Skin of body (tissue), 2 donors: ENCODE data around the gene MED25. TPM values are rescaled to one million over a fixed set of nuclear protein-coding genes. Genes with fewer than 3 reads are reported as not detected.
A peak's percentile ranks its signal among the peaks of the same experiment; 100 is the strongest.
"Not testable (repeated sequence)": the region's sequence is repeated elsewhere in the genome, so short reads cannot be mapped to it uniquely, and the experiment has no call there.

ENCODE experiments used
- DNase-seq: peaks from one replicate; lab custom pipeline; 2025; lab: John Stamatoyannopoulos, UW
- total RNA-seq: library from RNA; depleted of rRNA; stranded (reverse); fragments of >200 nt; gene quantifications from one replicate; pipeline ENCODE4 v1.2.3, GENCODE V29; 2014

MED25 gene
- total RNA-seq, 1 donor from 2014 or later: 17.4 TPM

DNA sequence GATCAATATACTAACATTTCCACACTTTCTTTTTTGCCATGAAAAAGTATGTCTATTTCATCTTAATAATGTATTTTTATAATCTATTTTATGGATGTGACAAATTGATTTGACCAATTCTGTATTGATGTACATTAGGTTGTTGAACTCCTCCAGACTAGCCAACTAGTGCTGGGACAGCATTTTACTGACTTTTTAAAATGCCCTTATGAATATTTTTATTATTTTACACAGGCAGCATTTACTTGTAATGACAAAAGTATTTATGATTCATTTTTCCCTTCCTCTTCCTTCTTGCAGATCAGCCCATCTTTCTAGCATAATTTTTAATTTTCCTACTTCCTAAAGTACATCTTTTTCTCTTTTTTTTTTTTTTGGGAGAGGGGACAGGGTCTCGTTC, 4.1 kb upstream of the MED25 start:
- DNase-seq: no peak

DNA sequence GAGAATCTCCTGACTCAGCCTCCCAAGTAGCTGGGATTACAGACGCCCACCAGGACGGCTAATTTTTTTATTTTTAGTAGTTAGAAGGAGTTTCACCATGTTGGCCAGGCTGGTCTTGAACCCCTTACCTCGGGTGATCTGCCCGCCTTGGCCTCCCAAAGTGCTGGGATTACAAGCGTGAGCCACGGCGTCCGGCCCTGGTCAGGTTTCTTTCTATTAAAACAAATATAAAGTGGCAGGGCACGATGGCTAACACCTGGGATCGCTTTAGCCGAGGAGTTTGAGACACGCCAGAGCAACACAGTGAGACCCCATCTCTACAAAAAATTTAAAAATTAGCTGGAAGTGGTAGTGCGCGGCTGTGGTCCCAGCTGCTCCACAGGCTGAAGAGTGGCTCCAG, 1.5 kb upstream of the MED25 start:
- DNase-seq: no peak

DNA sequence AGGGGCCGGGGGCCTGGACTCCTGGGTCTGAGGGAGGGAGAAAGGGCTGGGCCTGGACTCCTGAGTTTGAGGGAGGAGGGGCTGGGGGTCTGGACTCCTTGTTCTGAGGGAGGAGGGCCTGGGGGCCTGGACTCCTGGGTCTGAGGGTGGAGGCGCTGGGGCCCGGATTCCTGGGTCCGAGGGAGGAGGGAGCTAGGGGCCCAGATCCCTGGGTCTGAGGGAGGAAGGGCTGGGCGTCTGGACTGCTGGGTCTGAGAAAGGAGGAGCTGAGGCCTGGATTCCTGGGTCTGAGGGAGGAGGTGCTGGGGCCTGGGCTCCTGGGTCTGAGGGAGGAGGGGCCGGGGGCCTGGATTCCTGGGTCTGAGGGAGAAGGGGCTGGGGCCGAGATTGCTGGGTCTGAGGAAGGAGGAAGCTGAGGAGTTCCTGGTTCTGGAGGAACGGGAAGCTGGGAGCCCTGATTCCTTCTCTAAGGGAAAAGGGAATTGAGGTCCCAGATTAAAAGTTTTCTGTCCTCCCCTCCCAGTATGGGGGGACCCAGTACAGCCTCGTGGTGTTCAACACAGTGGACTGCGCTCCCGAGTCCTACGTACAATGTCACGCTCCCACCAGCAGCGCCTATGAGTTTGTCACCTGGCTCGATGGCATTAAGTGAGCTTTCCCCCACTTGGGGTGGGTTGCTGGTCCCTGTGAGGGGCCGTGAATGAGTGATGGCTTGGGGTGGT, 721 bp downstream of the MED25 start:
- no peak for DNase-seq

DNA sequence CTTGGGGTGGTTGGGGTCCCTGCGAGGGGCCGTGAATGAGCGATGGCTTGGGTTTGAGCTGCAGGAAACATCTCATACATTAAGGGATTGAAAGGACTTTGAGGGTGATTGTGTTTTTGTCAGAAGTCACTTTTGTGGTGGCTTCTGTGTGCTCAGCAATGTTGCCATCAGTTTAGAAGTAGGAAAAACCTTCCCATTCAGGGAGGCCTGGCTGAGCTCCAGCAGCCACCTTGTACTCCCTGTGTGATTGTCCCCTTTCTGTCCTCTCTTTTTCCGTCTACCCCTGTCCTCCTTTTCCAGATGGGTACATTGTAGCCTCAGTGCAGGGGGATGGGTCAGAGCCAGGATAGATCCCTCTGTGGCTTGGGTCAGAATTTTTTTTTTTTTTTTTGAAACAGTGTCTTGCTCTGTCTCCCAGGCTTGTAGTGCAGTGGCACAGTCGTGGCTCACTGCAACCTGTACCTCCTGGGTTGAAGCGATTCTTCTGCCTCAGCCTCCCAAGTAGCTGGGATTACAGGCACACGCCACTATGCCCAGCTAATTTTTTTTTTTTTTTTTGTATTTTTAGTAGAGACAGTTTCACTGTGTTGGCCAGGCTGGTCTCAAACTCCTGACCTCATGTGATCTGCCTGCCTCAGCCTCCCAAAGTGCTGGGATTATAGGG, 1.5 kb downstream of the MED25 start:
- DNase-seq: not testable (repeated sequence)

DNA sequence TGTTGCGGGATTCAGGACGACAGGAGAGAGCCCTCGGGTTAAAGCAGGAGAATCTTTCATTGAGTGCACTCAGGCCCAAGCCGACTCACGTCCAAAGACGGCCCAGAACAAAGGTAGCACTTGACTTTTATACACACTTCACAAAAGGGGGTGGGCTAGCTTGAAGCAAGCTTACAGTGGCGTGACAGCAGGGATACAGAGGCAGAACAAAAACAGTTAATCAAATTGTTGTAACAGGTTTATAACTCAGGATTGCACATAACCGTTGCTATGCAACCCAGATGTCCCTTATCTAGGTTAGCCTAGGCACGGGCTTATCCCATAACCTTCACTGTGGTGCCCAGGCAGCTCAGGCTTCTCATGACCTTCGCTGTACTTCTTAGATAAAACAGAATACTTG, 2.0 kb downstream of the MED25 start:
- DNase-seq: no peak

DNA sequence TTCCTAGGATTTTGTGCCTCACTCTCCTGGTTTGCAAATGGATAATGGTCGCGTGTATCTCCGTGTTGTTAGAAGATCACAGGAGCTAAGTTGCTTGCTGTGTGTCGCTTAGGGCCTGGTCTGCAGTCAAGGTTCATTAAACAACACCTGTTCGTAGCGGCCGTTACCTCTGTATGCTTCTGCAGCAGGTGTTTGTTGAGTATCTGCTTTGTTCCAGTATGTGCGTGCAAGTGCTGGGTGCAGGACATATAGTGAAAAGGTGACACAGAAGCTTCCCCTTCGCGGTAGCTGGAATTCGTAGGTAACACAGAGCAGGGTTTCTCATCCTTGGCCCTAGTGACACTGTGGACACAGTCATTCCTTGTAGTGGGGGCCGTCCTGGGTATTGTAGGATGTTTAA, 5.4 kb downstream of the MED25 start:
- DNase-seq: no peak

DNA sequence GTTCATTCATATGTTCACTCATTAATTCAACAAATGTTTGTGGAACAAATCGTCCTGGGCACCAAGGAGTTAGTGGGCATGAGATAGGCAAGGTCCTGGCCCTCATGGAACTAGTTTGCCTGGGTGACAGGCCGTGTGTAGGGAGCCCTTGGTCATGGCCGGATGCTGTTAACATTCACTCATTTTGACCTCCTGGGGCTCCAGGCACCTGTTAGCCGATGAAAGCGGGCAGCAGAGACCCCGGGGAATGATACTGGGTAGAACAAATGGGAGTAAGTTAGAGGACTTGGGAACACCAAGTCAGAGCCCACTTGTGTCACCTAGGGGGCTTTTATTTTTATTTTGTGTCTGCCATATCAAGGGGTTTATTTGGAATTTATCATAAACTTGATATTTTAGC, 6.6 kb downstream of the MED25 start:
- no peak for DNase-seq

DNA sequence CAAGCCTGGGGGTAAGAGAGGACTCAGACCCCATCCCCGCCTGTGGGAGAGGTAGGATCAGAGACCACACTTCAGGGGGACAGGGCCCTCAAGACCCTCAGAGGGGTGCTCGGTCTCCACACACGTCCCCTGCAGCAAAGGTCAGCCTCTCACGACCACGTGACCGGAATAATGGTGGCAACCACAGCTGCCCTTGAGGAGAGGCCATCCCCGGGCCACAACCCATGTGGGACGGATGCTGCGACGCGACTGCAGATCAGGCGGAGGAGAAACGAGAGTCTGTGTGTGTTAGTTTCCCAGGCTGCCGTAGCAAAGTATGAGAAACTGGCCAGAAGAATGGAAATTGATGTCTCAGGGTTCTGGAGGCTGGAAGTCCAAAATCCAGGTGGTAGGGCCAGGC, 8.9 kb downstream of the MED25 start:
- DNase-seq: no peak

DNA sequence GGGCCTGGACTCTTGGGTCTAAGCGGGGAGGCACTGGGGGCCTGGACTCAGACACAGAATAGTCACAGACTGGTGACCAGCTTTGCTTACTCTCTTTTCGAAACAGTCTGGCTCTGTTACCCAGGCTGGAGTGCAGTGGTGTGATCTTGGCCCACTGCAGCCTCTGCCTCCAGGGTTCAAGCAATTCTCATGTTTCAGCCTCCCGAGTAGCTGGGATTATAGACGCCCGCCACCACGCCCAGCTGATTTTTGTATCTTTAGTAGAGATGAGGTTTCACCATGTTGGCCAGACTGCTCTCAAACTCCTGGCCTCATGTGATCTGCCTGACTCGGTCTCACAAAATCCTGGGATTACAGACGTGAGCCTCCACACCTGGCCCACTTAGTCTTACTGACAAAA, 11.1 kb downstream of the MED25 start:
- DNase-seq: no peak

DNA sequence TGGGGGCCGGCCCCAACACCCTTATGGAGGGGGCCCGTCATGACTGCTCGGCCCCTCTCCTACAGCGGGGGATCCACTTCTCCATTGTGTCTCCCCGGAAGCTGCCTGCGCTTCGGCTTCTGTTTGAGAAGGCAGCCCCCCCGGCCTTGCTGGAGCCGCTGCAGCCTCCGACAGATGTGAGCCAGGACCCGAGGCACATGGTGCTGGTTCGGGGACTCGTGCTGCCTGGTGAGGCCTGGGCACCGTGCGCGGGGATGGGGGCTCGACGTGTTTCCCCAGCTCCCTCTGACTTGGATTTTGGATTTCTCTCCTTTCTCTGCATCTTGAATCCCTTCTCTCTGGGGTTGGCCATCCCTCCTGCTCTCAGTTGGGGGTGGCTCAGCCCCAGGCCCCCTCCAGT, 11.6 kb downstream of the MED25 start:
- DNase-seq: no peak

DNA sequence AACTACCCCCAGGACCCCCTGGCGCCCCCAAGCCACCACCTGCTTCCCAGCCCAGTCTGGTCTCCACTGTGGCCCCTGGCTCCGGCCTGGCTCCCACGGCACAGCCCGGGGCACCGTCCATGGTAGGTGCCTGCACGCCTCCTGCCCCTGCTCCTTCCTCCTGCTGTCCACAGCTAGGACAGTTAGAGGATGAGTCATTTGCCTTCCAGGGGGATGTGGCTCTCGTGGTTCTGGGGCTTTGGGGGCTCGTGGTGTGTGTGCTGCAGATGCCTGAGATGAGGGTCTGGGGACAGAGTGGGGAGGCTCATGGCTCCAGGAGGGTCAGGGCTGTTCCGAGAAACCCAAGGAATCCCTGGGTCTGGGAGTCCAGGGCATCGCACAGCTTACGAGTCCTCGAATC, 12.7 kb downstream of the MED25 start:
- DNase-seq: no peak

DNA sequence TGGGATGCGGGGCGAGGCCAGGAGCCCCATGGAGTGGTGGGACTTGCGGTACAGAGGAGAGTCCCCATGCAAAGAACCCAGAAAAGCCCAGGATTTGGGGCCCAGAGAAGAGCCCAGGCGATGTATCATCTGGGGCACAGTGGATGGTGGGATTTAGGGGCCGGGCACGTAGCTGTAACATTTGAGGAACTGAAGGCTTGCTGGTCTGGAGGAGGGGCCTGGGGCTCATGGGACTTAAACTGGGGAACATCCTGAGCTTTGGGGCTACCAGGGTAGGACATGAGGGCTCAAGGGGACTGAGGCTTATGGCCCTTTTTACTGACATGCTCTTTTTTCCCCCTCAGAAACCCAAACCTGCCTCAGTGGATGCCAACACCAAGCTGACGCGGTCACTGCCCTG, 13.5 kb downstream of the MED25 start:
- no peak for DNase-seq

DNA sequence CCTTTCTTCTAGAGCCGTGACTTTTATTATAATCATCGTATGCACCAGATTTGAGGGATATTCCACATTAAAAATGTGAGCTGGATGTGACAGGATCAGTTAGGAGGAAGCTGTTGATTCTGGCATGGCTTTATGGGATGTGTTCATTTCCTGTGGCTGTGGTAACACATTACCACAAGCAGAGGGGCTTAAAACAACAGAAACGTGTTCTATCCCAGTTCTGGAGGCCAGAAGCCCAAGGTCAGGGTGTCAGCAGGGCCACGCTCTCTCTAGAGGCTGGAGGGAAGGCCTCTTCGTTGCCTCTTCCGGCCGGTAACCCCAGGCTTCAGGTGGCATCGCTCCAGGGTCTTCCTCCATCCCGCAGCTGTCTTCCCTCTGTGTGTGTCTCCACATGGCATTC, 14.5 kb downstream of the MED25 start:
- peak; percentile 15 for DNase-seq

DNA sequence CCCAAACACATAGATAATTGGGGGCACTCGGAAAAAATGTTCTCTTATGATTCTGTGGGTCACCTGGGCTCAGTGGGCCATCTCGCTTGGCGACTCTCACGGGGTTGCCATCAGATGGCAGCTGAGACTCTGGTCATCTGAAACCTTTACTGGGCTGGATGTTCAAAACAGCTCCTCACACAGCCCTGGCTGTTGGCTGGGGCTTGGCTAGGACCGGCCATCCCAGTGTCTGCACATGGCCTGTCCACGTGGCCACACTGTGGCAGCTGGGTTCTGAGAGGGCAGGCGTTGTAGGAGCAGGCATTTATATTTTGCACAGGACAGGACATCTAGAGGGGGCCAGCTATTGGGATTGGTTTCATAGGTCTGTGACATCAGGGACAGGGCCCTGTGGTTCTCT, 15.5 kb downstream of the MED25 start:
- DNase-seq: no peak

DNA sequence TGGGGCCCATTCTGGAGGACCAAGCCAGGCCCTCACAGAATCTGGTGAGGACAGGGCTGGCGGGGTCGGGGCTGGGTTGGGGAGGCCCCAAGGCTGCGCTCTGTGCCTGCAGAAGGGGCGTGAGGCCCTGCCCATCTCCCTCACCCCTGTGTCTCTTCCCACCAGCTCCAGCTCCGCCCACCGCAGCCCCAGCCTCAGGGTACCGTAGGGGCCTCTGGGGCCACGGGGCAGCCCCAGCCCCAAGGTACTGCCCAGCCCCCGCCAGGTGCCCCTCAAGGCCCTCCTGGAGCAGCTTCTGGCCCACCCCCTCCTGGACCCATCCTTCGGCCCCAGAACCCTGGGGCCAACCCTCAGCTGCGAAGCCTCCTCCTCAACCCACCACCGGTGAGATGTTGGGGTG, 17.5 kb downstream of the MED25 start:
- DNase-seq: no peak

DNA sequence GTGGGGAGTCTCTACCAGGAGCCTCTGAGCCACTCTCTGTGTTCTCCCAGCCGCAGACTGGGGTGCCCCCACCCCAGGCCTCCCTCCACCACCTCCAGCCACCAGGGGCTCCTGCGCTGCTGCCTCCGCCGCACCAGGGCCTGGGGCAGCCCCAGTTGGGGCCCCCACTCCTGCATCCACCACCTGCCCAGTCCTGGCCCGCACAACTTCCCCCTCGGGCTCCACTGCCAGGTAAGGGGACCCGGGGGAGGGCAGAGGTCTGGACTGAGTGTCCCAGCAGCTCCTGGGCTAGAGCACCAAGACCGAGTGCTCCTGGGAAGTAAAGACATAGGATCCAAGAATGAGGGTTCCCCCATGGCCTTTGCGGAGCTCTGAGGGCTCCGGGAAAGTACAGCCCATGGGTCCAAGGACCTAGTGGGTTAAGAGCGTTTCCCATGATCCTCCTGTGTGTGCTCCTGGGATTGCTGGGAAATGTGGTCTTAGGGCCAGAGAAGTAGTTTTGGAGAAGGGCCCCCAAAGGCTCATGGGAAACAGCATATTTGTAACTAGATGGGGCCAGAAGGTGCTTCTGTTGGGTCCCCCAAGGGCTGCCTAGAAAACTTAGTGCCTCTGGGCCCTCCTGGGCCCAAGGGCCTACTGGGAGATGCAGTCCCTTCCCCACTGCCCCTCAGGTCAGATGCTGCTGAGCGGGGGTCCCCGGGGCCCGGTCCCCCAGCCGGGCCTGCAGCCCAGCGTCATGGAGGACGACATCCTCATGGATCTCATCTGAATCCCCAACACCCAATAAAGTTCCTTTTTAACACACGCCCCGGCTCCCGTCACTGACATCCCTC, 18.3 kb downstream of the MED25 start:
- DNase-seq: no peak

DNA sequence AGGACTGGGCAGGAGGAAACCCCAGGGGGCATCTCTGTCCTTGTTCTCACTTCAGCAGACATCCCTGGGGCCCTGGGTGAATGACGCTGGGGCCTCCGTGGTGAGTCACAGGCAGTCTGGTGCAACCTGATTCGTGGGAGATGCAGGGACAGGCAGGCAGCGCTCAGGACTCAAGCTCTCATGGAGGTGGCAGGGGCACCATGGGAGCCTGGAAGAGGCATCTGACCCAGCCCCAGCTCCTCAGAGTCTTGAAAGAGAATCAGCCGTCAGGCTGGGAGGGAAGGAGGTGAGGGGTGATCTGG, 18.9 kb downstream of the MED25 start:
- DNase-seq: no peak

DNA sequence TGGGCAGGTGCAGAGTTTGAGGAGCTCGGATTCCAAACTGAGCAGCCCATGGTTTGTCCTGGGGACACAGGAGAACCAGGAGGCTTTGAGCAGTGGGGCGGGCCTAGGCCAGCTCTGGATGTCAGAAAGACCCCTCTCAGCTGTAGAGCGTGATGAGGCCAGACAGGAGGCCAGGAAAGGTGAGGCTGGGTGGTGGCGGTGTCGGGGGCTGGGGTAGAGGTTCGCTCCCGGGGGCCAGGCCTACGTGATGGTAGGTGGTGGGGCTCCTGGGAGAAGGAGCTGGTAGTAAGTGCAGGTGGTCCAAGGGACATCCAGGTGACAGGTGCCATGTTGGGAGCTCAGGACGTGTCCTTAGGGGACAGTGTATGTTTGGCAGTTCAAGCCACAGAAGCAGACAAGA, 19.3 kb downstream of the MED25 start:
- DNase-seq: no peak

DNA sequence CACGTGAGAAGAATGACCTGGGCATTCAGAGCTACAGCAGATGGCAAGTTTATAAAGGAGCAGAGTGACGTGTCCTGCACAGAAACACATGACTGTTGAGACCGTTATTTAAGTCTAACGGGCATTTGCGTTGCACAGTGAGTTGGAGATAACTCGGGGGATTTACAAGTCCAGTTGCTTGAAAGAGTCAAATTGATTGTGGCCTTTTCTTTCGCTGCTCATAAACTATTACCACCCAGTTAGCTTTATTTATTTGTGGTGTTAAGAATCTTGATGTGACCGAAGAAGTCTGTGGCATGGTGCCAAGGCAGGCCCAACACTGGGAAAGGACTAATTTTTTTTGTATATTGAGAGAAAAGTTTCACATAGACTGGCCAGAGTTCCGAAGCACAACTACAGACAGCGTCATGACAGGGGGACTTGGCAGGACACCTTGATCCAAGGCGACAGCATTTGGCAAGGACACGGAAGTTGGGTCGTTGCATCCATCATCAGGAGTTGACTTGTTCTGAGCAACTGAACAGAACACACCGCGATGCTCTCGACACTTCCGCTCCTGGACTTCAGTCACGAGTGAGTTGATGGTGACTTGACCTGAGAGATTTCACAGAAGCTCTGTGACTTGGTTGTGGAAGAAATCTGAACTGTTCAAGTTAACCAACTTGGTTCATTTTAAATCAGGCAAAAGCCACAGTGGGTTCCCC, 20.9 kb downstream of the MED25 start:
- no peak for DNase-seq

DNA sequence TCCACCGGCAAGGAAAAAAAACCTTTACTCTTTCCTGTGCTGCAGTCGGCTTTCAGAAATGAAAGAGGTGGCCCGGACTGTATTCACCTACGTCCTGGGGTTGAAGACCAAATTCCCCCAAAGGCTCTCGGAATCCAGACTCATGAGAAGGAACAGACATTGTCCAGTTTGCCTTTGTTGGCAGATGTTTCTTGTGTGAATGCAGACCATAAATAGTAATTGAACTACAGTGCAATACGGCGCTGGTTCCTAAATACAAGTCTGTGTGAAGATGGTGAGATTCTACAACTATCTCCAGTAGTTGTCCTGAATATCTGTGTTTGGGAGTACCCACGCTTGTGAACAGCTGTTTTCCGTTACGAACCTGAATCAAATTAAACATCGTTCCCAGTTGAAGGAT, 21.6 kb downstream of the MED25 start:
- no peak for DNase-seq

DNA sequence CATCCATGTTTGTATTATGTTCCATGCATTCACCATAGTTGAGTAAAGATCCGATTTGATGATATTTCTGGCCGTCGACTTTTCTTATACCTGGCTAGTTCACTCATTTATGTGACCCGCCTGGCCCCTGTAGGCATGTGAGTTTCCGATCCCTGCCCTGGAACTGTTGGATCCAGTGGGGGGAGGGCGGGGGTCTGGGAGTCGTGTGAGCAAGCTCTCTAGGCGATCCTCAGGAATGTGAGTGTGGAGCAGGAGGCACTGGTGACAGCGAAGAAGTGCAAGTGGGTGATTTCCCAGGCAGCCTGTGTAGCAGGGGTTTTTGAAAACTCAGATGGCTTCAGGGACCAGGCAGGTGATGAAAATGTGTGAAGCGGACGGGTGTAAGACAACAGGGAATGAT, 22.2 kb downstream of the MED25 start:
- no peak for DNase-seq

DNA sequence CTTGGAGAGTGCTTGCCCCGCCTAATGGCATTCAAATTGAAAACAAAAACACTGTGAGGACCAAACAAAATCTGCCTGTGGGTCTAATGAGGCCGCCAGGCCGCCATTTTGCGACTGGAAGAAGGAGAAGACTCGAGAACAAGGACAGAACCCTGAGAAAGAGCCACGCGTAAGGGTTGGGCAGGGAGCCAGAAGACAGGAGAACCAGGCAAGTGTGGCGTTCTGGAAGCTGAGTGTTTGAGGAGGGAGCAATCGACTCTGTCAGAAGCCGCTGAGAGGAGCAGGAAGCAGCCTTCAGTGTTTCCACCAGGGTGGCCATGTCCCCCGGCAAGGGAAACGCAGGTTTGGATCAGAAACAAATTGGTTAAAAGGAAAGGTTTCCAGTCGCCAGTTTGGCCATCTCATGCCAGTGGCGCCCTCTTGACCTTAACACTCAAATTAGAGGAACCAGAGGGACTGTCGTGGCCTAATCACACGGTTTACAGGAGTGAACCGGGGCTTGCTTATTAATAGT, 22.7 kb downstream of the MED25 start:
- DNase-seq: no peak
